ENCODE measurements around the gene ZNF566. TPM values are rescaled to one million over a fixed set of nuclear protein-coding genes. Genes with fewer than 3 reads are reported as not detected.
"Not testable (repeated sequence)": the region's sequence is repeated elsewhere in the genome, so short reads cannot be mapped to it uniquely, and the experiment has no call there.

ZNF566 gene
- polyA plus RNA-seq, 1 donor (not counting 4 experiments of a cell fraction or from before 2014, with no cell fraction given): 3.9 TPM

DNA sequence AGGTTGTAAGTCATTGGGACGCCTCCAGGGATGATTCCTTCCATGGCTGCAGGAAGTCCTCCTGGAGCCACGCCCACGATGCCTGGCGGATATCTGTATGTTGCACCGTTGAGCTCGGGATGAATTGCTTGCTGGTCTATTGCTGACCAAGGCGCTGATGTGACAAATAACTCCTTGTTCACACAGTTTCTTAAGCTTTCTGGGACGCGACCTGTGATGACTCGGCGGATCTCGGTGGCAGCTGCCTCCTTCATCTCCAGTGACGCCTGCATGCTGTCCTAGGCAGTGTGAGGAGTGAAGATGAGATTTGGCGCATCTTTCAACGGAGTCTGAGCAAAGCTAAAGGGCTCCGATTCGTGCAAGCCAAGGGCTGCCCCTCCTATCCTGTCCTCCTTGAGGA is 7.6 kb upstream of the ZNF566 start:
- DNase-seq (ENCODE audit: low read depth, low spot score) (no peak), FAIRE-seq (peak; percentile 32)
- Histone ChIP-seq H3K9ac (ENCODE audit: control insufficient read depth, extremely low read depth, insufficient read depth, low read length) (no peak overlapping the region), H2AFZ (ENCODE audit: control insufficient read depth, low read length) (no peak overlapping the region), H3K79me2 (ENCODE audit: control insufficient read depth, insufficient read depth, low read length) (no peaks in the 10 kb centered on the region), H4K20me1 (ENCODE audit: control insufficient read depth, extremely low read depth, insufficient read depth, low read length) (no peaks in the 10 kb centered on the region), H3K9me3 (ENCODE audit: control insufficient read depth, low read depth, low read length) (peaks cover 3% of the 10 kb centered on the region), H3K36me3 (ENCODE audit: control insufficient read depth in 2 of 2, extremely low read depth in 1 of 2, insufficient read depth in 2 of 2, low read length in 2 of 2) (no peaks in the 10 kb centered on the region), H3K4me2 (ENCODE audit: control insufficient read depth, extremely low read depth, insufficient read depth, low read depth, low read length) (no peak overlapping the region), H3K27me3 (ENCODE audit: control insufficient read depth, extremely low read depth, insufficient read depth, low read length) (no peaks in the 10 kb centered on the region), H3K27ac (ENCODE audit: control insufficient read depth, insufficient read depth, low read length) (no peak overlapping the region), H3K4me1 (ENCODE audit: control insufficient read depth, extremely low read depth, insufficient read depth, low read length) (no peaks in the 10 kb centered on the region), H3K4me3 (ENCODE audit: control insufficient read depth in 2 of 3, extremely low read depth in 1 of 3, insufficient read depth in 2 of 3, low read depth in 1 of 3, low read length in 3 of 3) (no peak overlapping the region), H3K9me1 (ENCODE audit: control insufficient read depth, extremely low read depth, insufficient read depth, low read length) (no peaks in the 10 kb centered on the region)
- dilution Hi-C loops (cut with MboI; ENCODE audit: extremely low pct_ligation_motif_present, low sequenced_read_pairs): no loop called here
- TF ChIP-seq, protein P1, sequence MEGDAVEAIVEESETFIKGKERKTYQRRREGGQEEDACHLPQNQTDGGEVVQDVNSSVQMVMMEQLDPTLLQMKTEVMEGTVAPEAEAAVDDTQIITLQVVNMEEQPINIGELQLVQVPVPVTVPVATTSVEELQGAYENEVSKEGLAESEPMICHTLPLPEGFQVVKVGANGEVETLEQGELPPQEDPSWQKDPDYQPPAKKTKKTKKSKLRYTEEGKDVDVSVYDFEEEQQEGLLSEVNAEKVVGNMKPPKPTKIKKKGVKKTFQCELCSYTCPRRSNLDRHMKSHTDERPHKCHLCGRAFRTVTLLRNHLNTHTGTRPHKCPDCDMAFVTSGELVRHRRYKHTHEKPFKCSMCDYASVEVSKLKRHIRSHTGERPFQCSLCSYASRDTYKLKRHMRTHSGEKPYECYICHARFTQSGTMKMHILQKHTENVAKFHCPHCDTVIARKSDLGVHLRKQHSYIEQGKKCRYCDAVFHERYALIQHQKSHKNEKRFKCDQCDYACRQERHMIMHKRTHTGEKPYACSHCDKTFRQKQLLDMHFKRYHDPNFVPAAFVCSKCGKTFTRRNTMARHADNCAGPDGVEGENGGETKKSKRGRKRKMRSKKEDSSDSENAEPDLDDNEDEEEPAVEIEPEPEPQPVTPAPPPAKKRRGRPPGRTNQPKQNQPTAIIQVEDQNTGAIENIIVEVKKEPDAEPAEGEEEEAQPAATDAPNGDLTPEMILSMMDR (optimal IDR thresholded peaks at IDR 0.05 in 1 of 3, IDR thresholded peaks at IDR 0.05 in 1 of 3, conservative IDR thresholded peaks at IDR 0.05 in 1 of 3; ENCODE audit: extremely low read depth in 1 of 3, insufficient read depth in 2 of 3, low read length in 3 of 3): no peak

DNA sequence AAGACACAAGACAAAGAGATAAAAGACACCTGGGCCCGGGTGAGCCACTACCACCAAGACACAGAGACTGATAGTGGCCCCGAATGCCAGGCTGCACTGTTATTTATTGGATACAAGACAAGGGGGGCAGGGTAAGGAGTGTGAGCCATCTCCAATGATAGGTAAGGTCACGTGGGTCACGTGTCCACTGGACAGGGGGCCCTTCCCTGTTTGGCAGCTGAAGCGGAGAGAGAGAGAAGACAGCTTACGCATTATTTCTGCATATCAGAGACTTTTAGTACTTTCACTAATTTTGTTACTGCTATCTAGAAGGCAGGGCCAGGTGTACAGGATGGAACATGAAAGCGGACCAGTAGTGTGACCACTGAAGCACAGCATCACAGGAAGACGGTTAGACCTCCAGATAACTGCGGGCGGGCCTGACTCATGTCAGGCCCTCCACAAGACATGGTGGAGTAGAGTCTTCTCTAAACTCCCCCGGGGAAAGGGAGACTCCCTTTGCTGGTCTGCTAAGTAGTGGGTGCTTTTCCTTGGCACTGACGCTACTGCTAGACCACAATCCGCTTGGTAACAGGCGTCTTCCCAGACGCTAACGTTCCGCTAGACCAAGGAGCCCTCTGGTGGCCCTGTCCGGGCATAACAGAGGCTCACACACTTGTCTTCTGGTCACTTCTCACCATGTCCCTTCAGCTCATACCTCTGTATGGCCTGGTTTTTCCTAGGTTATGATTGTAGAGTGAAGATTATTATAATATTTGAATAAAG is 3.5 kb upstream of the ZNF566 start:
- H3K4me1 ChIP-seq (ENCODE audit: control insufficient read depth, extremely low read depth, insufficient read depth, low read length); H3K27ac ChIP-seq (ENCODE audit: control insufficient read depth, insufficient read depth, low read length); DNase-seq (ENCODE audit: low read depth, low spot score); H3K36me3 ChIP-seq (ENCODE audit: control insufficient read depth in 2 of 2, extremely low read depth in 1 of 2, insufficient read depth in 2 of 2, low read length in 2 of 2); H3K9me1 ChIP-seq (ENCODE audit: control insufficient read depth, extremely low read depth, insufficient read depth, low read length); H3K27me3 ChIP-seq (ENCODE audit: control insufficient read depth, extremely low read depth, insufficient read depth, low read length); FAIRE-seq; H4K20me1 ChIP-seq (ENCODE audit: control insufficient read depth, extremely low read depth, insufficient read depth, low read length); H3K9me3 ChIP-seq (ENCODE audit: control insufficient read depth, low read depth, low read length); H3K4me2 ChIP-seq (ENCODE audit: control insufficient read depth, extremely low read depth, insufficient read depth, low read depth, low read length); H3K4me3 ChIP-seq (ENCODE audit: control insufficient read depth in 2 of 3, extremely low read depth in 1 of 3, insufficient read depth in 2 of 3, low read depth in 1 of 3, low read length in 3 of 3); H3K9ac ChIP-seq (ENCODE audit: control insufficient read depth, extremely low read depth, insufficient read depth, low read length); H3K79me2 ChIP-seq (ENCODE audit: control insufficient read depth, insufficient read depth, low read length); dilution Hi-C loops (cut with MboI; ENCODE audit: extremely low pct_ligation_motif_present, low sequenced_read_pairs); H2AFZ ChIP-seq (ENCODE audit: control insufficient read depth, low read length): not testable (repeated sequence)
- TF ChIP-seq, protein P1 (optimal IDR thresholded peaks at IDR 0.05 in 1 of 3, IDR thresholded peaks at IDR 0.05 in 1 of 3, conservative IDR thresholded peaks at IDR 0.05 in 1 of 3; ENCODE audit: extremely low read depth in 1 of 3, insufficient read depth in 2 of 3, low read length in 3 of 3): peak; percentile 41 to 69 (median 48)

DNA sequence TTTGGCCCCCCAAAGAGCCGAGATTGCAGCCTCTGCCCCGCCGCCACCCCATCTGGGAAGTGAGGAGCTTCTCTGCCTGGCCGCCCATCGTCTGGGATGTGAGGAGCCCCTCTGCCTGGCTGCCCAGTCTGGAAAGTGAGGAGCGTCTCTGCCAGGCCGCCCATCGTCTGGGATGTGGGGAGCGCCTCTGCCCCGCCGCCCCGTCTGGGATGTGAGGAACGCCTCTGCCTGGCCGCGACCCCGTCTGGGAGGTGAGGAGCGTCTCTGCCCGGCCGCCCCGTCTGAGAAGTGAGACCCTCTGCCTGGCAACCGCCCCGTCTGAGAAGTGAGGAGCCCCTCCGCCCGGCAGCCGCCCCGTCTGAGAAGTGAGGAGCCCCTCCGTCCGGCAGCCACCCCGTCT is 1.5 kb upstream of the ZNF566 start:
- H3K9ac ChIP-seq (ENCODE audit: control insufficient read depth, extremely low read depth, insufficient read depth, low read length); H3K36me3 ChIP-seq (ENCODE audit: control insufficient read depth in 2 of 2, extremely low read depth in 1 of 2, insufficient read depth in 2 of 2, low read length in 2 of 2); H2AFZ ChIP-seq (ENCODE audit: control insufficient read depth, low read length); H3K27ac ChIP-seq (ENCODE audit: control insufficient read depth, insufficient read depth, low read length); H3K4me1 ChIP-seq (ENCODE audit: control insufficient read depth, extremely low read depth, insufficient read depth, low read length); H3K9me1 ChIP-seq (ENCODE audit: control insufficient read depth, extremely low read depth, insufficient read depth, low read length); H4K20me1 ChIP-seq (ENCODE audit: control insufficient read depth, extremely low read depth, insufficient read depth, low read length); H3K27me3 ChIP-seq (ENCODE audit: control insufficient read depth, extremely low read depth, insufficient read depth, low read length); H3K79me2 ChIP-seq (ENCODE audit: control insufficient read depth, insufficient read depth, low read length); H3K4me2 ChIP-seq (ENCODE audit: control insufficient read depth, extremely low read depth, insufficient read depth, low read depth, low read length); DNase-seq (ENCODE audit: low read depth, low spot score); dilution Hi-C loops (cut with MboI; ENCODE audit: extremely low pct_ligation_motif_present, low sequenced_read_pairs); FAIRE-seq; H3K9me3 ChIP-seq (ENCODE audit: control insufficient read depth, low read depth, low read length); H3K4me3 ChIP-seq (ENCODE audit: control insufficient read depth in 2 of 3, extremely low read depth in 1 of 3, insufficient read depth in 2 of 3, low read depth in 1 of 3, low read length in 3 of 3): not testable (repeated sequence)

All from keratinocyte (primary cell).